ENCODE measurements around the gene TFPI2. TPM values are rescaled to one million over a fixed set of nuclear protein-coding genes. Genes with fewer than 3 reads are reported as not detected.

Gene TFPI2
- polyA plus RNA-seq, 4 donors, result 7.8 to 18.0 (median 14.3) TPM

DNA sequence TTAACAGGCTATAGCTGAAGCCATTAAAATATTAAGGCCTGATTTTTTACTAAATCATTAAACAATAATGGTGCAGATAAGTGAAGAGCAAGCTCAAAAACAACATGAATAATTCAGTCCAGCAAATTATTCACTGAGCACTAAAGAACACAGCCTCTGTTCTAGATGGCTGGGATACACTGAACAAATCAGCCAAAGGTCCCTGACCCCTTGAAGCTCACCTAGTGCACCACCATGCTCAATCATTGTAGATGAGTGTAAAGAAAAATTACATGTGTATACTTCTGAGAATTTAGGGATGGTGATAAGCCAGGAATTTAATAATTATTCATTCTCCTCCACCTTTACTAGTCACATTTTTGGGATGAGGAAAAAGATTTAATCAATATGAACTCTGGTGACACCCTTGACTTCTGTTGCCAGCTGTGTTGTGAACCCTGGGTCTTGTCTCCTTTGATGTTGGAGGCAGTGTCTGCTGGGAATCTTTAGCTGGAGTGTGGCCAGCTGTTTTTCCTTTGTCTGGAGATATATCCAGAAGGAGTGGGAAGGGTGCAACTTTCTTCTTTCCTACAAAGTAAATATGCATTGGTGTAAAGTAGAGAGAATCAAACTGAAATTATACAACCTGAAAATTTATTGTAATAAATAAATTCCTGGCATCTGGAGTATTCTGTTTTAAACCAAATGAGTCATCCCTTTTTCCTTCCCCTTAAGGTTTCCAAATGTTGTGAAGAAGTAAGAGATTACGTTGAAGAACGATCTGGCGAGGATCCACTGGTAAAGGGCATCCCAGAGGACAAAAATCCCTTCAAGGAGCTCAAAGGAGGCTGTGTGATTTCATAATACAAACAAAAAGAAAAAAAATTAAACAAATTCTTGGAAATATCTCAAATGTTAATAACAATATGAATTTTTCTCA, 19.8 kb upstream of the TFPI2 start:
- DNase-seq (ENCODE audit: low read depth in 4 of 4, low spot score in 3 of 4), result no peak

DNA sequence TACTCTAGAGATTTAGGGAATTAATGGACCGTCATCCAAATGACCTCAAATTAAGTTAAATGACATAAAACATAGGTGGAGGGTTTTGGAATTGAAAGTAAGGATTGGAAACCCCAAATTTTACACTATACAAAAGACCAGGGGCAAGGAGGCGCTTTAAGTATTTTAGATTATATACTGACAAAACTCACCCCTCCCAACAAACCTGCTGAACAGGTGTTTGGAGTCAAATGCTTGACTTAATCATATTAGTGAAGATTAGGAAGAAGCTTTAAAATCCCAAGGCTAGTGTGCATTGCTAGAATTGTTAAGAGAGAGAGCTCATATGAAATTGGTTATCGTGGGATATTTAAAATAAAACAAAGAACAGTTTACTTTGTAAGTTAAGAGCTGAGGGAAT, 15.7 kb upstream of the TFPI2 start, which contains the start of gene GNGT1:
Gene GNGT1, plus strand, starts transcription at position 301 of the 400 bp plus-strand sequence. CDS start 180 bp downstream, outside the sequence.
- DNase-seq (ENCODE audit: low read depth in 4 of 4, low spot score in 3 of 4), result no peak

DNA sequence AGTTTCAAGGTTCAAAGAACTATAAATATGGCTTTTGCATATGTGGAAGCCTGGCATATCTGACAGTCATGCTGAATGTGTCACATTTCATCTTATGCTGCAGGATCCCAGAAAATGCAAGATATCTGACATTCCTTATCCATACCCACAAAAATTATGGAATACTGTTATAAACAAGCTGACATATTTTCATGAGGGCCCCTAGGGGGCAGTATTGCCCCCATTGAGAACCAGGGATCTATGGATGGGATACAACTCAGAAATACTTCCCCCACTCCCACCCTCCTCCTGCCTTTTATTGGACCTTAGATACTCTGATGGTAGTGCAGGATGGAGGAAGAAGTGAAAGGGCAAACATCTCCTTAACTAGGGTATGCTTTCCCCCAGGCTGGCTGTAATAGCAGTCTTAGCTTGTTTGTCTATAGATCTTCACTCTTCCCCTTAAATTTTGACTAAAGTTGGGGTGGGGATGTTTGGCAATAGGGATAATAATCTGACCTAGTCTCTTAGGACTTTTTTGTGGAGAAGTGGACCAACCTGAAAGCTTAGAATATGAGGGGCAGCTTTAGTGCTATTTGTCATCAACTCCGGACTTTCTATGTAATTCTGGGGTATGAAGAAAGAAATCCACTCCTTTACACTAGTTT, 12.3 kb upstream of the TFPI2 start:
- no peak for DNase-seq (ENCODE audit: low read depth in 4 of 4, low spot score in 3 of 4)

DNA sequence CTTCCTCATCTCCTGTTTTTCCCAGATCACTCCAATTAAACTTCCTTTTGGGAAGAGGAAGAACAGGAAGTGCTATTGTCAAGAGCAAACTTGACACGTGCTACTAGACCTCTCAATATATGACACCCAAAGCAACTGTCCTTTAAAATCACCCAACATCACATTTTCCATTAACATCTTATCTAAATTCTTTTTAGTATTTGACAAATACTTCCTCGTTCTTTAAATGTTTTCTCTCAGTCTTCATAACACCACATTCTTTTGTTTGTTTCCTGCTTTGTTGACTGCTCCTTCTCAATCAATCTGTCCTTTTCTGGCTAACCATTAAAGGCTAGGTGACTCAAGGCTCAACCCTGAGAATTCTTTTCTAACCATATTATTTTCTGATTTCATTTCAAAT, 7.1 kb upstream of the TFPI2 start:
- DNase-seq (ENCODE audit: low read depth in 4 of 4, low spot score in 3 of 4), result no peak

DNA sequence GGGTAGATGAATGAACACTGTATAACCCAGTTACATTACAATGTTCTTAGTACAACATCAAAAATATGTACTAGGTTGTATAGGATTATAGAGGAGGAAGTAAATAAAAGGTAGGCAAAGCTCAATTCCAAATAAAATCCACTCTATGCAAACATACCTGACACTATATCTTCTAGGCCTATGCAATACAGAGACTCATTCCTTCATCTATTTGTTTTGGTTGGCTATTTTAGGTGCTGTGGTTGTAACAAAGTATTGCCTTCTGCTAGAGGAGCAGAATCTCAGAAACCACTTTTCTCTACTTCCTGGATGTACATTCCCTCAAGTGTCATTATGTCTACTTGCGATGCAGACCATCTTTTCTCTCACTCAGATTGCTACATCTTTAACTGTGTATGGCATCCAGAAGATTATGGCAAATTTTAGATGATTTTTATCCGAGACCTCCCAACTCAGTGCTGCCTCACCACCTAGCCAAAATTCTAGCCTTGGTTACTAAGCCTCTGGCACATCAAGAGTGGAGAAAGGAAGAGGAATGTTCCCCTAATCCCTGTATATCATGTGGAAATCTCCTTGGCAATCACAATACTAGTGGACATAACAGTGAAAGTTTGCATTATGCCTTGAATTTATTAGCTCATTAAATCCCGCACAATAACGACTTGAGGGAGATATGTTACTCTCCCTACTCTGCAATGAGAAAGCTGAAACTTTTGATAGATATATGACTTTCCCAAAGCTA, 5.5 kb upstream of the TFPI2 start:
- DNase-seq (ENCODE audit: low read depth in 4 of 4, low spot score in 3 of 4), result no peak

DNA sequence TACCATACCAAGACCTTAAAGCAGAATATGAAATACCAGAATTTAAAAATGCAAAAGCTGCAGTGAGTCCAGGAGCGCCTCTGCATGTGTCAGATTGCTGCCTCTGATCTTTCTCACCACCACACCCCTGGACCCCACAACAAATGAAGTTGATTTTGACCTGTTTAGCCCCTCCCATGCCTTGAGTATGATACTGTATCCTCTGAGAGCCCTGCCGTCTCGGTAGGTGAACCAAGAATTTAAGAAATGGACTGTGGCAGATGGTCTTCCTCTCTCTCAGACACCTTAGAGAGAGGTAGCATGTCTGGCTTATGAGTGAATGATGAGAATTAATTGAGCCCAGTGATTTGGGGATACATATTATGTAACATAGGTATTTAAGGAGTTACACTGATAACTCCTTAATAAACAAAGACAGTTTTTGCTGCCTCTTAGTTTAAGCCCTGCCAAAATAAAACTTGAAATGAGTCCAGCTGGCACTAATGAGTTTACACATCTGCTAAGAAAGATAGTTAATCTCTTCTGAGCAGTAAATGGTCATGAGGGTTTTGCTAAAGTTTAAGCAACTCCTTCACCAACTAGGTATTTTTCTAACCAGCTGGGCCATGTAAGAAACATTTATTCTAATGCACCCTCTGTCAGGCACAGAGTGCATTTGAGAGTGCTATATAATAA, 4.5 kb upstream of the TFPI2 start:
- no peak for DNase-seq (ENCODE audit: low read depth in 4 of 4, low spot score in 3 of 4)

DNA sequence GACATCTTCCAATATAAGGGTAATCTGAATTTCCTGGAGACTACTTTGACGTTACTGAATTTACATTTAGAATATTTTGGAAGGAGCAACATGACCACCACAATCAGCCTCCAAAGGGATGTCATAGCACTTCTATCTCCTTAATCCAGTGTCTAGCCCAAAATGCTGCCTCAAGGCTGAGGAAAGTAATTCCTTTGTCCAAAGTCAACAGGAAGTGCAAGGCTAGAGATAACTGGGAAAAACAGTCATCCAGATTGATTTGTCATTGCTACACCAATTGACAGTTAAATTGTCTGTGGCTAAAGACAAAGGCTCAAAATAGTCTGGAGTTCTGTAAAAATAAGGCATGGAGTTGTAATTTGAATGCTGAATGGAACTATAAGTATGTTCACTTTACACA, 3.9 kb upstream of the TFPI2 start:
- DNase-seq (ENCODE audit: low read depth in 4 of 4, low spot score in 3 of 4), result no peak

DNA sequence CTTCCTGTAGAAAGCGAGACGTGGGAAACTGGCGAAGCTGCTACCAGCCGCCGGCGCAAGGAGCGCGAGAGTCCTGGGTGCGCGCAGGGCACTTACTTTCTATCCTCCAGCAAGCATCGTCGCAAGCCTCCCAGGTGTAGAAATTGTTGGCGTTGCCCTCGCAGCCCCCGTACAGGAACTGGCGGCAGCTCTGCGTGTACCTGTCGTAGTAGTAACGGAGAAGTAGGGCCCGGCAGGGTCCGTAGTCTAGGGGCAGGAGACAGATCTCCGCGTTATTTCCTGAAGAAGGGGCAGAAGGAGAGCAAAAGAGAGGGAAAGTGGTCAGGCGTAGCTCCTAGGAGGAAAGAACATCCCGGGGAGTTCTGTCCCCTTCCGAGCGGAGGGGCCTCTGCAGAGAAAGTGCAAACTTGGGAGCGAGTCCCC, 501 bp downstream of the TFPI2 start:
- DNase-seq (ENCODE audit: low read depth in 4 of 4, low spot score in 3 of 4), result peak in 3 of 4 donors; percentile 31 to 46 (median 35)

DNA sequence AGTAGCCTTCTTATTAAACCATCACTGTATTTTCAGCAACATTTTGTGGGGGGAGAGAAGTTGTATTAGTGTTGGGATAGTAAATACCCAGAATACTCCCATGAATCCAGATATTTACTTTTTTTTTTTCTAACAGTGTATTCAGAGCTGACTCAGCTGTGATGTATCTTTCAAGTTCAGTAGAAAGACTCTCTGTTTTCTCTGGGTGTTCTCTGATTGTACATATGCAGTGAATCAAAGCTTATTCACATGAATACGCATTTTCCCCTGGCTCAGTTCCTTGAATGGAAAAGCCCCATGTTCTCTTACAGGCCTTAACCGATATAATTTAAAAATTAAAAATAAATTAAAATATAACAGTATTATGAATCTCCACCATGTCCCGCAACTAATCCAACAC, 1.3 kb downstream of the TFPI2 start:
- DNase-seq (ENCODE audit: low read depth in 4 of 4, low spot score in 3 of 4), result no peak

DNA sequence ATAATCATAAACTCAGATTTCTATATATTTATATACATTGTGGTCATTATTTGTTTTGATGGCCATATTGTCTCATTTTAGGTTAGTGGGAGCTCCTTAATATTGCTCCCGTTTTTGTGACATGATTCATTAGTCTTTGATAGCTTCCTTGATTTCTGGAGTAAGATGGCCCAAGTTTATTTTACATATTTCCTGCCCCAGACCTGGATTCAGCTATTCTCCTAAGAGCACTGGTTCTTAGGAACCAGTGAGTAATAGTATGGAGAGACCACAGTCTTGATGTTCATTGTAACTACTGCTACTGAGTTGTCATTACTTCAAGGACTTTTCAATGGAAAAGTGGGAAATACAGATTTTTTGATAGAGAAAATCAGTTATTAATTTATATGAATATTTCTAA, 6.0 kb downstream of the TFPI2 start:
- DNase-seq (ENCODE audit: low read depth in 4 of 4, low spot score in 3 of 4), result no peak

DNA sequence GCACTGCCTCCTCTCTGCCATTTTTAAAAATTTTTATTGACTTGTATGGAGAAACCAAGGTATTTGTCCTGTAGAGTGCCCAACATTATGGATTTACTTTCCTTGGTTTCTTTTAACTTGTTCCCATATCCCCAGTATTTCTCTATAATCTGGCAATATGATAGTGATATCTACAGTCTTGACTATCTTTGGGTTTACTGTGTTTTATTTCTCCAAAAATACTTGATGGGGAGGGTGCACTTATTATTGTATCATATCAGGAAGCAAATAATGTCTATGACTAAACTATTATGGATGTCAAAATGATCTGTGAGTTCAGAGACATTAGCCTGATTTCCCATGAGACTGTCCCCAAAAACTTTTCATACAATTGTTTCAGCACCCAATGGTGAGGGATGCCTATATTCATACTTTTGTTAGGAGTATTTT, 6.6 kb downstream of the TFPI2 start:
- no peak for DNase-seq (ENCODE audit: low read depth in 4 of 4, low spot score in 3 of 4)

DNA sequence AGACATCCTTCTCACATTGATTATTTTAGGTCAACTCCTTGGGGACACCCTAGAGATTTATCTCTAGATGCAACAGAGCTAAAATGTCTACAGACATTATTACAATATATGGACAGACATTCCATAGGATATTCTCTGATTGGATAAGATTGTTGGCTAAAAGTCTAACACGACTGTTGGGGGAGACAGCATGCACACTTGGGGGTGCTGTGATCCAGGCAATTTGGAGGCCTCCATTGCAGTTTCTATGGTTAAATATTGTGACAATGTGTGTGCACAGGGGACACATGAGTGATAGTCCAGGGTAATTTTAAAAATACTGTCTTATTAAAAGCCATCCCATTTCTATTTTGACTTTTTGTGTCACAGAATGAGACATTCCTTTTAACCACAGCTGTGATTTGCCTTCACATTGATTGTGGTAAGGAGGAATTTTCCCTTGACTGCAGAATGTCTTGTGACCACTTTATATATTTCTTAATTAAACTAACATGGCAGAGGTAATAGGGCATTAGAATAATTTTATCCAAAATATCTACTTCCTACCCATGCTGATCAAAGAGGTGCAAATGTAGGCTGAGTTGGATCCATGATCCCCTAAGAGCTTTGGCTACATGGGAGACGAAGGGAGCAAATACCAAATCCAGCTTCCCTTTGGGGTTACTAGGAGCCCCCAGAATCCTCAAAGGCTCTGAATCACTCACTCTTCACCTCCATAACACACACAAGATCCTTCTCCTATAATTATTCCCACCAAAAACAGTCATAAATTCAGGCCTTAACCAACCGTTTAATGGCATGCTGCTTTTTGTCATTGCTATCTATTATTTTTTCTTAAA, 7.3 kb downstream of the TFPI2 start:
- DNase-seq (ENCODE audit: low read depth in 4 of 4, low spot score in 3 of 4), result no peak

DNA sequence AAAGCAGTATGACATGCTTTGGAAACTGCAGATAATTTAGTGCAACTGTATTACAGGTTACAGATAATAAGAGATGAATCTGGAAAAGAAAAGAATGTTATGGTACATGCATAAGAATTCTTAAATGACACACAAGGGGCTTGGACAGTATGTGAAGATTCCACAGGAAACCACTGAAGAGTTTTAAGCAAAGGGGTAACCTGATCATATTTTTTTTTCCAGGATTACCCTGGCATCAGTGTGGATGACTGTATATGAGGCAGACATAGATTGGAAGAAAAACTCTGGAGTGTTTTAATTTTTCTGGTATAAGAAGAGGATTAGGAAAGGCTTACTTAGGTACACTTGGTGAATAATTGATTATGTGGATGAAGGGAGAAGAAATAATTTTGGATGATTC, 8.1 kb downstream of the TFPI2 start:
- DNase-seq (ENCODE audit: low read depth in 4 of 4, low spot score in 3 of 4), result no peak

DNA sequence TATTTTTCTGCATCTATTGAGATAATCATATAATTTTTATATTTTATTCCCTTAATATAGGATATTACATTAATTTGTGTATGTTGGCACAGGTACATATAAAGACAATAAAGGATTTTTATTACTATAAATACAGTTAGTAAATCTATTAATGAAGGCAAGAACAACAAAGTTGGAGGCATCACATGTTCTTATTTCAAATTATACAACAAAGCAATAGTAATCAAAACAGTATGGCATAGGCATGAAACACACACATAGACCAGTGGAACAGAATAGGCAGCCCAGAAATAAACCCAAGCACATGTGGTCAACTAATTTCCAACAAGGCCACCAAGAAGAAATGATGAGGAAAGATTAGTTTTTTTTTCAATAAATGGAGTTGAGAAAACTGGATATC, 11.2 kb downstream of the TFPI2 start:
- DNase-seq (ENCODE audit: low read depth in 4 of 4, low spot score in 3 of 4), result no peak

DNA sequence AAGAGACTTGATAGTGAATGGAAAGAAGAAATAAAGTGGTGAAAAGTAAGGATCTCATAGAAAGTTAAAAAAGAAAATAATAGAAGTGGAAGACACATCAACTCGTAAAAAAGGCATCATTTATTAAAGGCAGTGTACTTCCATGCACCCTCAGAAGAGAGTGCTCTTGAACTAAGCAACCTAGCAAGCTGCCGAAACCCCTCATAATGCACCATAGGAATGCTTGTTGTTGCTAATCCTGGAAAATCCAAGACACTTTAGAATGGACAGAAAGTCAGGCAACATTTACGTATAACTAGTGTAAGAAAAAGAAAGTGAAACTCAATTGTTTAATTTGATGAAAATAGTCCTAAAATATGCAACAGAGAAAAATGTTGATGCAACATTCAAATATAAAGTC, 12.8 kb downstream of the TFPI2 start:
- DNase-seq (ENCODE audit: low read depth in 4 of 4, low spot score in 3 of 4), result no peak

DNA sequence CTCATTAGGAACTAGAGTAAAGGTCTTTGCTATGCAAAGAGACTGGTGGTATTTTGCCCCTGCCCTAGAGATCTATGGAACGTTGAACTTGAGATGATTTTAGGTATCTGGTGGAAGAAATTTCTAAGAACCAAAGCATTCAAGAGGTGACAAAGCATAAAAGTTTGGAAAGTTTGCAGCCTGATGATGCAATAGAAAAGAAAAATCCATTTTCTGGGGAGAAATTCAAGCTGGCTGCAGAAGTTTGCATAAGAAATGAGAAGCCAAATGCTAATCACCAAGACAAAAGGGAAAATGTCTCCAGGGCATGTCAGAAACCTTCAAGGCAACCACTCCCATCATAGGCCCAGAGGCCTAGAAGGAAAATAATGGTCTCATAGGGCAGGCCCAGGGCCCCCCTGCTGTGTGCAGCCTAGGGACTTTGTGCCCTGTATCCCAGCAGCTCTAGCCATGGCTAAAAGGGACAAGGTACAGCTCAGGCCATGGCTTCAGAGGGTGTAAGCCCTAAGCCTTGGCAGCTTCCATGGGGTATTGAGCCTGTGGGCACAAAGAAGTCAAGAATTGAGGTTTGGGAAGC, 16.5 kb downstream of the TFPI2 start:
- DNase-seq (ENCODE audit: low read depth in 4 of 4, low spot score in 3 of 4), result no peak

DNA sequence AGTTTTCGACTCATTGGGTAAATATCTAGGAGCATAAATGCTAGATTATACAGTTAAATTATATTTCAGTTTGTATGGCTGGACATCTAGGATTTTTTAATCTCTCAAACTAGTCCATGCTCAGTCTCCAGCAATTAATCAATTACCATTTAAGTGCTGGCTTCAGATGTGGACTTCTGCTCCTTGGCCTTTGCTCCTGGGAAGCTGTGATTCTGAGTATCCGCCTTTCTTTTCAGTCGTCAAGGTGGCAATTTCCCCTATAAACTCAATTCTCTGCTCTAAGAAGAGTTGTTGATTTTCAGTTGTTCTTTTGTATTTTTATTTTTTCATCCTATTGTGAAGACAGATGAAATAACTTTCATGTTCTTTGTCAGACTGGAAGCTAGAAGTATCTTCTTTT, 23.7 kb downstream of the TFPI2 start:
- no peak for DNase-seq (ENCODE audit: low read depth in 4 of 4, low spot score in 3 of 4)

DNA sequence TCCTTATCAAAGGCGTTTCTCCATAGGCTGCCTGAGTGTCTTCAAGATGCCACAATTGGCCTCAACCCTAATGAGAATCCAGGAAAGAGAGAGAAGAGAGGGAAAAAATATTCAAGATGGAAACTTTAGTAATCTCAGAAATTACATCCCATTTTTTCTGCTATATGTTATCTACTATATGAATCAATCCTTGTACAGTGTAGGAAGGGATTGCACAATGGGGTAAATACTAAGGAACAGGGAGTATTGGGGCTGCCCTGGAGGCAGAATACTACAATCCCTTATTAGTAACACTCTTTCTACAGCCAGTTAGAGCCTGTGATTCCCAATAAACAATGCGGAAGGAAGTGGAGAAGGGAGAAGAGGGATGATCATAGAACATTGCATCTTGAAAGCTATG, 27.9 kb downstream of the TFPI2 start:
- no peak for DNase-seq (ENCODE audit: low read depth in 4 of 4, low spot score in 3 of 4)

DNA sequence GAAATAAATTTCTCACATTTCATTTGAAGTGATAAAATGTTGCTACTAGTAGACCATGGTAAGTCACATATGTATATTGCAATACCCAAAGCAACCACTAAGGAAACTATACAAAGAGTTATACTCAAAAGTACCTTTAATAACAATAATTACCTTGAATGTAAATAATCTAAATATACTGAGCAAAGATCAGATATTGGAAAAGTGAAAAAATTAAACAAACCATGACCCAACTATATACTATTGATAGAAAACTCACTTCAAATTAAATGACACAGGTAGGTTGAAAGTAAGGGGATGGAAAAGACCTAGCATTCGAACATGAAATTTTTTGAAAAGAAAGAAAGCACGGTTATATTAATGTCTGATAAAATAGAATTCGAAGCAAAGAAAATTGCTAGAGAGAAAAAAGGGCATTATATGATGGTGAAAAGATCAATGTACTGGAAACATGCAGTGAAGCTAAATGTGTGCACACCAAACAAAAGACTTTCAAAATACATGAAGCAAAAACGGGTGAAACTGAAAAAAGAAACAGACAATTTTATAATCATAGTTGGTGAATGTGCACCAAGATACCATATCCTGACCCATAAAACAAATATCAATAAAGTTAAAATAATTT, 29.1 kb downstream of the TFPI2 start:
- DNase-seq (ENCODE audit: low read depth in 4 of 4, low spot score in 3 of 4), result no peak

Measured in left renal pelvis (tissue), 4 donors.